B cell (primary cell): ENCODE data around the gene MRPL4. TPM values are rescaled to one million over a fixed set of nuclear protein-coding genes. Genes with fewer than 3 reads are reported as not detected.

ENCODE experiments used
- ATAC-seq: fragments of 200-7000 bp; cut with Tn5 transposase; one replicate; pipeline ENCODE4 v1.10.0; 2021; ENCODE audit warnings: low read depth, mild to moderate bottlenecking, moderate number of reproducible peaks, moderate library complexity
- CTCF ChIA-PET: fragments of 350-600 bp; sonication (Branson Sonifier 250); formaldehyde crosslinking; loops from one replicate; lab custom pipeline; 2021; ENCODE audit warnings: antibody characterized with exemption, inconsistent platforms; lab: Charles Lee
- POLR2A ChIA-PET: fragments of 350-600 bp; sonication (Branson Sonifier 250); formaldehyde crosslinking; loops from one replicate; lab custom pipeline; 2021; ENCODE audit warnings: antibody characterized with exemption; lab: Charles Lee
- DNase-seq: peaks from one replicate; pipeline ENCODE4 v3.0.0; 2013
- H2AFZ ChIP-seq: 2 replicates; pipeline ENCODE4 v1.6.1; 2012; ENCODE audit warnings: mild to moderate bottlenecking, low read depth, low read length; ENCODE audit not compliant: insufficient read depth, poor library complexity, severe bottlenecking
- H3K27ac ChIP-seq, 2 donors: 1 replicate in 1 of 2; 2 replicates in 1 of 2; pipeline ENCODE4 v1.5.1; 2012 to 2013; ENCODE audit warnings: low read length in 2 of 2, mild to moderate bottlenecking in 2 of 2, moderate library complexity in 1 of 2
- H3K27me3 ChIP-seq, 4 experiments: fragments of 200-600 bp in 1 of 4; sonication (generic) in 1 of 4; replicated peaks in 1 of 4; 1 replicate in 2 of 4; 2 replicates in 2 of 4; pipeline versions ENCODE4 v1.6.1 to v1.7.0; 2013 to 2016; ENCODE audit warnings: low read length in 3 of 4, mild to moderate bottlenecking in 2 of 4, mixed read lengths in 1 of 4, moderate library complexity in 1 of 4; ENCODE audit not compliant: insufficient read depth in 4 of 4, control insufficient read depth in 3 of 4; ENCODE audit errors: control extremely low read depth in 1 of 4
- H3K36me3 ChIP-seq, 2 experiments: replicated peaks in 1 of 2; 1 replicate in 1 of 2; 2 replicates in 1 of 2; pipeline versions ENCODE4 v1.6.1 to v1.7.1; 2013; ENCODE audit warnings: low read length in 1 of 2; ENCODE audit not compliant: insufficient read depth in 2 of 2, control insufficient read depth in 1 of 2; ENCODE audit errors: control extremely low read depth in 1 of 2, extremely low read depth in 1 of 2
- H3K4me1 ChIP-seq, 2 donors: fragments of 200-600 bp in 1 of 2; sonication (generic) in 1 of 2; 1 replicate in 1 of 2; 2 replicates in 1 of 2; pipeline versions ENCODE4 v1.5.1 to v1.6.1; 2013 to 2017; ENCODE audit warnings: low read length in 2 of 2; ENCODE audit not compliant: control insufficient read depth in 2 of 2, insufficient read depth in 2 of 2
- H3K4me2 ChIP-seq: replicated peaks from 2 replicates; pipeline ENCODE3; 2012; ENCODE audit warnings: mild to moderate bottlenecking, low read depth, low read length; ENCODE audit not compliant: poor library complexity, severe bottlenecking
- H3K4me3 ChIP-seq, 5 experiments: fragments of 200-600 bp in 1 of 5; sonication (generic) in 1 of 5; 1 replicate in 3 of 5; 2 replicates in 2 of 5; pipeline versions ENCODE4 v1.5.1 to v1.7.0; 2011 to 2016; ENCODE audit warnings: low read length in 4 of 5, mild to moderate bottlenecking in 4 of 5, low read depth in 2 of 5, control low read depth in 1 of 5, moderate library complexity in 1 of 5; ENCODE audit not compliant: insufficient read depth in 1 of 5; ENCODE audit errors: control extremely low read depth in 1 of 5, extremely low read depth in 1 of 5
- H3K79me2 ChIP-seq: fragments of 200-600 bp; sonication (generic); one replicate; pipeline ENCODE4 v1.6.0; 2016; ENCODE audit warnings: low read length; ENCODE audit not compliant: control insufficient read depth, insufficient read depth
- H3K9ac ChIP-seq: fragments of 200-600 bp; sonication (generic); 2 replicates; pipeline ENCODE4 v1.6.1; 2017; ENCODE audit warnings: mild to moderate bottlenecking, low read length, moderate library complexity
- H3K9me3 ChIP-seq, 3 donors: one replicate each; pipeline versions ENCODE4 v1.6.1 to v1.7.1; 2013; ENCODE audit warnings: low read length in 2 of 3; ENCODE audit not compliant: control insufficient read depth in 2 of 3, insufficient read depth in 1 of 3; ENCODE audit errors: control extremely low read depth in 1 of 3
- H4K20me1 ChIP-seq: 2 replicates; pipeline ENCODE4 v1.6.0; 2012; ENCODE audit warnings: mild to moderate bottlenecking, low read length; ENCODE audit not compliant: insufficient read depth, control insufficient read depth, poor library complexity, severe bottlenecking
- H3K27ac Mint-ChIP-seq: one replicate; pipeline ENCODE4 v1.8.0; 2021; ENCODE audit warnings: mixed read lengths
- H3K27me3 Mint-ChIP-seq: one replicate; pipeline ENCODE4 v1.8.0; 2021; ENCODE audit warnings: mixed read lengths
- H3K4me1 Mint-ChIP-seq: one replicate; pipeline ENCODE4 v1.8.0; 2021; ENCODE audit warnings: mixed read lengths
- H3K4me3 Mint-ChIP-seq: one replicate; pipeline ENCODE4 v1.8.0; 2021; ENCODE audit warnings: mixed read lengths
- H3K9me3 Mint-ChIP-seq: one replicate; pipeline ENCODE4 v1.8.0; 2022; ENCODE audit warnings: mixed read lengths; ENCODE audit not compliant: insufficient read depth
- EZH2 ChIP-seq: IDR thresholded peaks from 2 replicates; pipeline ENCODE4 v1.6.1; 2012; ENCODE audit warnings: borderline replicate concordance, low read depth, mild to moderate bottlenecking, moderate library complexity, low read length; ENCODE audit not compliant: insufficient read depth, poor library complexity, severe bottlenecking
- WGBS: methylation state at CpG from one replicate; pipeline ENCODE4 v1.1.5; 2013; ENCODE audit warnings: missing lambda C conversion rate; ENCODE audit not compliant: insufficient coverage; 5-methylcytosine and 5-hydroxymethylcytosine counted together
- intact Hi-C: fragments of 100-400 bp; cut with micrococcal nuclease; formaldehyde crosslinking; loops from one replicate; pipeline ENCODE4 v1.10.0; 2022
- polyA minus RNA-seq: library from RNA; depleted of rRNA, polyadenylated mRNA; stranded (reverse); fragments of >200 nt; gene quantifications from 2 replicates; pipeline ENCODE4 v1.2.3, GENCODE V29; 2012
- polyA plus RNA-seq: library from polyadenylated mRNA; depleted of rRNA; stranded (reverse); fragments of >200 nt; gene quantifications from 2 replicates; pipeline ENCODE4 v1.2.3, GENCODE V29; 2012
- total RNA-seq, 2 donors: library from RNA; stranded (reverse); fragments of 120-200 nt in 1 of 2; gene quantifications; 1 replicate in 1 of 2; 2 replicates in 1 of 2; pipeline versions ENCODE4 v1.2.3 to v1.2.4, GENCODE V29; 2013 to 2022
- TF ChIP-seq, protein P1 (sequence below): fragments of 200-600 bp; IDR thresholded peaks from one replicate; pipeline ENCODE4 v1.8.0; 2022; ENCODE audit warnings: antibody characterized with exemption, mild to moderate bottlenecking

MRPL4 gene
- 39.8 and 40.1 TPM in 2 replicates for total RNA-seq
- 25.3 TPM for total RNA-seq (2013)
- polyA plus RNA-seq: 67.8 and 81.1 TPM in 2 replicates
- 38.2 and 43.4 TPM in 2 replicates for polyA minus RNA-seq

DNA sequence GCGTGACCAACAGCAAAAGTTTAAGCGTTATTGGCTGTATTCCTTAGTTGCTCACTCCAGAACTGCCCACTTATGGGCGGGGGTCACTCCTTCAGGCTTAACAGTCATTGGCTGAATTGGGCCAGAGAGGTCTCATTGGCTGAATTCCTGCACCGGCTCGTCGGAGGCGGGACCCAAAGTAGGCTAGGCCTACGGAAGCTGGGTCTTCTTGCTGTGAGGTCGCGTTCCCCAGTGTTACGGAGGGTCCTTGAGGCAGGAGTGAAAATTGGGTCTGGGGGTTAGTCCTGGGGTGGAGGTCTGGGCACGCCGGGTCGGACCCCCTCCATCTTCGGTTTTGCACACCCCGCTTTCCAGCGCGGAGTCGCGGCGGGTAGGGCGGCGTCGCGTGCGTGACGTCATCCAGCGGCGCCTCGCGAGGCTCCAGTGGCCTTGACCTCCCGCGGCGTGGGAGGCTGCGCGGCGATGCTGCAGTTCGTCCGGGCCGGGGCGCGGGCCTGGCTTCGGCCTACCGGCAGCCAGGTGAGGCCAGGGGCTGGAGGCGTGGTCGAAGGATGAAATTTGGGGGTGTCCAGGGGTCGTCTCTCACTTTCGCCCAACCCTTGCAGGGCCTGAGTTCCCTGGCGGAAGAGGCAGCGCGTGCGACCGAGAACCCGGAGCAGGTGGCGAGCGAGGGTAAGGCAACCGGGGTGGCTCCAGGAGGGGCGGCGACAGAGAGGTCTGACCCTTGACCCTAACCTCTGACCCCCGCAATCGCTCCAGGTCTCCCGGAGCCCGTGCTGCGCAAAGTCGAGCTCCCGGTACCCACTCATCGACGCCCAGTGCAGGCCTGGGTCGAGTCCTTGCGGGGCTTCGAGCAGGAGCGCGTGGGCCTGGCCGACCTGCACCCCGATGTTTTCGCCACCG, at the start of gene MRPL4:
MRPL4 (plus strand) TSS at position 423 of the 903 bp plus-strand sequence; CDS start at position 463, 40 bp downstream.
- Histone ChIP-seq H4K20me1 (peaks cover 5% of the 10 kb centered on the region), H2AFZ (peak within 1 kb of the TSS; percentile 95), H3K4me2 (peak within 1 kb of the TSS; percentile 98), H3K36me3 (peaks cover 0 to 19% of the 10 kb centered on the region in 2 experiments), H3K27ac (peak within 1 kb of the TSS; percentile 48 to 79), H3K27me3 (no peaks in the 10 kb centered on the region), H3K9me3 (no peaks in the 10 kb centered on the region), H3K79me2 (peaks cover 19% of the 10 kb centered on the region), H3K9ac (peak within 1 kb of the TSS; percentile 82), H3K4me3 (peak within 1 kb of the TSS; percentile 79 to 96 (median 92)), H3K4me1 (peaks cover 6 to 13% of the 10 kb centered on the region in 2 donors)
- under 1% methylated on average over 77 of the region's 77 CpGs for WGBS
- peak within 1 kb of the TSS; percentile 97 for H3K27ac Mint-ChIP-seq
- peak; percentile 94 for ATAC-seq
- no peaks in the 10 kb centered on the region for H3K9me3 Mint-ChIP-seq
- no peaks in the 10 kb centered on the region for H3K27me3 Mint-ChIP-seq
- CTCF ChIA-PET: interaction anchor here (0.6 to 9.0 kb wide), 12 partner anchors 8 to 319 kb away, joined by 3 to 236 read pairs (median 5); partner anchors contain the start of genes ANGPTL6 and S1PR2
- intact Hi-C loops: loop anchor here (1.0 to 5.0 kb wide), 6 partner anchors 16 to 318 kb away; partner anchors contain the start of gene EIF3G
- H3K4me3 Mint-ChIP-seq: peak within 1 kb of the TSS; percentile 97
- TF ChIP-seq, protein P1, sequence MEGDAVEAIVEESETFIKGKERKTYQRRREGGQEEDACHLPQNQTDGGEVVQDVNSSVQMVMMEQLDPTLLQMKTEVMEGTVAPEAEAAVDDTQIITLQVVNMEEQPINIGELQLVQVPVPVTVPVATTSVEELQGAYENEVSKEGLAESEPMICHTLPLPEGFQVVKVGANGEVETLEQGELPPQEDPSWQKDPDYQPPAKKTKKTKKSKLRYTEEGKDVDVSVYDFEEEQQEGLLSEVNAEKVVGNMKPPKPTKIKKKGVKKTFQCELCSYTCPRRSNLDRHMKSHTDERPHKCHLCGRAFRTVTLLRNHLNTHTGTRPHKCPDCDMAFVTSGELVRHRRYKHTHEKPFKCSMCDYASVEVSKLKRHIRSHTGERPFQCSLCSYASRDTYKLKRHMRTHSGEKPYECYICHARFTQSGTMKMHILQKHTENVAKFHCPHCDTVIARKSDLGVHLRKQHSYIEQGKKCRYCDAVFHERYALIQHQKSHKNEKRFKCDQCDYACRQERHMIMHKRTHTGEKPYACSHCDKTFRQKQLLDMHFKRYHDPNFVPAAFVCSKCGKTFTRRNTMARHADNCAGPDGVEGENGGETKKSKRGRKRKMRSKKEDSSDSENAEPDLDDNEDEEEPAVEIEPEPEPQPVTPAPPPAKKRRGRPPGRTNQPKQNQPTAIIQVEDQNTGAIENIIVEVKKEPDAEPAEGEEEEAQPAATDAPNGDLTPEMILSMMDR: no peak
- TF ChIP-seq EZH2: no peak
- DNase-seq: peak; percentile 99
- POLR2A ChIA-PET: interaction anchor here (0.6 to 1.6 kb wide), 2 partner anchors 153 to 156 kb away, joined by 3 to 4 read pairs; no protein-coding TSS in a partner anchor
- peaks cover 24% of the 10 kb centered on the region for H3K4me1 Mint-ChIP-seq
